WTC11 (cell line): ENCODE measurements around the gene LLGL2.

Experiments
- ETV6 ChIP-seq: sonication (generic); formaldehyde crosslinking; IDR thresholded peaks from 2 replicates; pipeline ENCODE4 v1.8.1; 2022; ENCODE audit warnings: mild to moderate bottlenecking, missing genetic modification reagents
- RELA ChIP-seq: sonication (generic); formaldehyde crosslinking; IDR thresholded peaks from 2 replicates; pipeline ENCODE4 v1.8.1; 2022; ENCODE audit warnings: missing genetic modification reagents, mild to moderate bottlenecking, borderline replicate concordance
- TF ChIP-seq, protein P1 (sequence below): fragments of 200-600 bp; IDR thresholded peaks from 2 replicates; pipeline ENCODE4 v1.8.0; 2022; ENCODE audit warnings: antibody characterized with exemption

DNA sequence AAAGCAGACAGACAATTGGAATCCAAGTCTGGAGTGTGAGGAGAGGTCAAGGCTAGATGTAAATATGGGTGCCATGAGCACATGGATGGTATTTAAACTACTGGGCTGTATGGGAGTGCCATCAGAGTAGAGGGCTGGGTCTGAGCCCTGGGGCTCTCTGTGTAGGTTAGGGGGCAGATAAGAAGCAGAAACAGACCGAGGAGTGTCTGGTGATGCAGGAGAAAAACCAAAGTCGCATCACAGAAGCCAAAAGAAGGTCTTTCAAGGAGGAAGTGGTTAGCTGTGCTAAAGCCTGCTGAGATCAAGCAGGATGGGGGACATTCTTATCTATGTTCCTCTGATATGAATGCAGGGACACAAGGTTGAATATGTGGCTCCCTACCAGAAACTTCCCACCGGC lies 7.3 kb upstream of the LLGL2 start:
- no peak for TF ChIP-seq ETV6 (CRISPR knock-in tag)
- TF ChIP-seq RELA (CRISPR knock-in tag), result no peak
- TF ChIP-seq, protein P1, sequence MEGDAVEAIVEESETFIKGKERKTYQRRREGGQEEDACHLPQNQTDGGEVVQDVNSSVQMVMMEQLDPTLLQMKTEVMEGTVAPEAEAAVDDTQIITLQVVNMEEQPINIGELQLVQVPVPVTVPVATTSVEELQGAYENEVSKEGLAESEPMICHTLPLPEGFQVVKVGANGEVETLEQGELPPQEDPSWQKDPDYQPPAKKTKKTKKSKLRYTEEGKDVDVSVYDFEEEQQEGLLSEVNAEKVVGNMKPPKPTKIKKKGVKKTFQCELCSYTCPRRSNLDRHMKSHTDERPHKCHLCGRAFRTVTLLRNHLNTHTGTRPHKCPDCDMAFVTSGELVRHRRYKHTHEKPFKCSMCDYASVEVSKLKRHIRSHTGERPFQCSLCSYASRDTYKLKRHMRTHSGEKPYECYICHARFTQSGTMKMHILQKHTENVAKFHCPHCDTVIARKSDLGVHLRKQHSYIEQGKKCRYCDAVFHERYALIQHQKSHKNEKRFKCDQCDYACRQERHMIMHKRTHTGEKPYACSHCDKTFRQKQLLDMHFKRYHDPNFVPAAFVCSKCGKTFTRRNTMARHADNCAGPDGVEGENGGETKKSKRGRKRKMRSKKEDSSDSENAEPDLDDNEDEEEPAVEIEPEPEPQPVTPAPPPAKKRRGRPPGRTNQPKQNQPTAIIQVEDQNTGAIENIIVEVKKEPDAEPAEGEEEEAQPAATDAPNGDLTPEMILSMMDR, result no peak
